ENCODE results near the gene POLR3E. TPM values are rescaled to one million over a fixed set of nuclear protein-coding genes. Genes with fewer than 3 reads are reported as not detected.
"Not testable (repeated sequence)": the region's sequence is repeated elsewhere in the genome, so short reads cannot be mapped to it uniquely, and the experiment has no call there.

The POLR3E gene
- total RNA-seq, 1 donor from 2014 or later, result 56.6 TPM

DNA sequence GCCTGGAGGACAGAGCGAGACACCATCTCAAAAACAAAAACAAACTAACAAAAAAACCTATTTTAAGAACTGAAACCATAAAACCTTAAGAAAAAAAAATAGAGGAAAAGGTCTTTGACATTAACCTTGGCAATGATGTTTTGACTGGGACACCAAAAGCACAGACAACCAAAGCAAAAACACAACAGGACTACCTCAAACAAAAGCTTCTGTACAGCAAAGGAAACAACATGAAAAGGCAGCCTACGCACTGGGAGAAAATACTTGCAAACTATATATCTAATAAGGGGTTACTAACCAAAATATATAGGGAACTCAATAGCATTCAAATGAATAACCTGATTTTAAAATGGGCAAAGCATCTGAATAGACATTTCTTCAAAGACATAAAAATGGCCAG, 44.9 kb downstream of the POLR3E start:
- H3K27ac Mint-ChIP-seq, result no peak overlapping the region
- H3K36me3 Mint-ChIP-seq, result peaks cover 29% of the 10 kb centered on the region
- peaks cover 13% of the 10 kb centered on the region for H3K9me3 Mint-ChIP-seq
- no peak overlapping the region for H3K4me3 Mint-ChIP-seq
- no peak for DNase-seq (ENCODE audit: extremely low spot score, unreplicated experiment)
- H3K27me3 Mint-ChIP-seq, result no peaks in the 10 kb centered on the region
- H3K4me1 Mint-ChIP-seq (ENCODE audit: unreplicated experiment), result no peaks in the 10 kb centered on the region
- TF ChIP-seq, protein P1, sequence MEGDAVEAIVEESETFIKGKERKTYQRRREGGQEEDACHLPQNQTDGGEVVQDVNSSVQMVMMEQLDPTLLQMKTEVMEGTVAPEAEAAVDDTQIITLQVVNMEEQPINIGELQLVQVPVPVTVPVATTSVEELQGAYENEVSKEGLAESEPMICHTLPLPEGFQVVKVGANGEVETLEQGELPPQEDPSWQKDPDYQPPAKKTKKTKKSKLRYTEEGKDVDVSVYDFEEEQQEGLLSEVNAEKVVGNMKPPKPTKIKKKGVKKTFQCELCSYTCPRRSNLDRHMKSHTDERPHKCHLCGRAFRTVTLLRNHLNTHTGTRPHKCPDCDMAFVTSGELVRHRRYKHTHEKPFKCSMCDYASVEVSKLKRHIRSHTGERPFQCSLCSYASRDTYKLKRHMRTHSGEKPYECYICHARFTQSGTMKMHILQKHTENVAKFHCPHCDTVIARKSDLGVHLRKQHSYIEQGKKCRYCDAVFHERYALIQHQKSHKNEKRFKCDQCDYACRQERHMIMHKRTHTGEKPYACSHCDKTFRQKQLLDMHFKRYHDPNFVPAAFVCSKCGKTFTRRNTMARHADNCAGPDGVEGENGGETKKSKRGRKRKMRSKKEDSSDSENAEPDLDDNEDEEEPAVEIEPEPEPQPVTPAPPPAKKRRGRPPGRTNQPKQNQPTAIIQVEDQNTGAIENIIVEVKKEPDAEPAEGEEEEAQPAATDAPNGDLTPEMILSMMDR (conservative IDR thresholded peaks at IDR 0.05), result no peak

DNA sequence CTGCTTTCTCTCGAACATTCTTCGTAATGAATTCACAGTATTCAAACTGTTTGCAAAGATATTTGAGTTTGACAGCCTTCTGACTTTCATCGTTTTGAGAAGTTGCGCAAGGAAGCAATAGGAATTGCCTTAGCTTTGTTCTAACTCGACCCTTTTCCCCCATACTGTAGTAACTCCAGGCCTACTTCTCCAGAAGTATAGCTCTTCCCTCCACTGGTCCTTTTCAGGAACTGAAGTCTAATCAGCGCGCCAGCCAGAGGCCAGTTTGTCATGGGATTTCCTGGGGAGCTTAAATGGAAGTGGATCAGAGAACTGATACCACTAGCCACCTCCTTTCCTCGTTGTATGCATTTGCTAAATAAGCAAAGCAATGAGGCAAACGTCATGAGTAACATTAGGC, 49.3 kb downstream of the POLR3E start:
- Mint-ChIP-seq H3K4me1 (ENCODE audit: unreplicated experiment) (no peaks in the 10 kb centered on the region), H3K27me3 (no peaks in the 10 kb centered on the region), H3K4me3 (no peak overlapping the region), H3K27ac (no peak overlapping the region), H3K9me3 (no peaks in the 10 kb centered on the region), H3K36me3 (peaks cover 28% of the 10 kb centered on the region)
- DNase-seq (ENCODE audit: extremely low spot score, unreplicated experiment), result no peak
- TF ChIP-seq, protein P1 (conservative IDR thresholded peaks at IDR 0.05), result no peak

DNA sequence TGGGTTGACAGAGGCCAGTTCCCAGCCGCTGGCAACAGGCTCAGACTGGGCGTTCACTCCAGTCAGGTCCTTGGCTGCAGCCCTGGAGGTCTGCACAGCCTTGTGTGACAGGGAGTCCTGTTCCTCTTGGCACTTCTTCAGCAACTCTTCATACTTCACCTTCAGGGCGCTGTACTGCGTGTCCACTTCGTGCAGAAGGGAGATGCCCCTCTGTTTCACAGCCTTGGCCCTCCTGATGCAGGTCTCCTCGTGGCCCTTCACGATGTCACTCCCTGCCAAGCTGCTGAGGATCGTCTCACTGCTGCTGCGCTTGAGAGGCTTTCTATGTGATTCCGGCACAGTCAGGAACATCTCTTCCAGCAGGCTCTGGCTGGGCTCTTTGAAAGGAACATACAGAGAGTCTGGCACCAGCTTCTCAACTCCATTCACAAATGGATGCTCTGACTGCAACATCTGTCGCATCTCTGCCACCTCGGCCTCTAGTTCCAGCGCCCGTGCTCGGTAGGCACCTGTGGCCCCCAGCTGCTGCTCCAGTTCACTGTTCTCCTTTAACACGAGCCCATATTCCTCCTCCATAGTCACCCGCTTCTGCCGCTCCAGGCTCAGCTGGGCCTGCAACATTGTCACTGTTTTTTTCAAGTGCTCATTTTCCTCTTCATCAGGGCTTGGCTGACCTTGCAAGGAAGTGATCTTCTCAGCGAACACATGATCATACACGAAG, 50.1 kb downstream of the POLR3E start:
- Mint-ChIP-seq H3K4me3 (no peak overlapping the region), H3K9me3 (no peaks in the 10 kb centered on the region), H3K4me1 (ENCODE audit: unreplicated experiment) (no peaks in the 10 kb centered on the region), H3K27ac (no peak overlapping the region), H3K27me3 (no peaks in the 10 kb centered on the region), H3K36me3 (peaks cover 30% of the 10 kb centered on the region)
- TF ChIP-seq, protein P1 (conservative IDR thresholded peaks at IDR 0.05), result no peak
- DNase-seq (ENCODE audit: extremely low spot score, unreplicated experiment), result no peak

DNA sequence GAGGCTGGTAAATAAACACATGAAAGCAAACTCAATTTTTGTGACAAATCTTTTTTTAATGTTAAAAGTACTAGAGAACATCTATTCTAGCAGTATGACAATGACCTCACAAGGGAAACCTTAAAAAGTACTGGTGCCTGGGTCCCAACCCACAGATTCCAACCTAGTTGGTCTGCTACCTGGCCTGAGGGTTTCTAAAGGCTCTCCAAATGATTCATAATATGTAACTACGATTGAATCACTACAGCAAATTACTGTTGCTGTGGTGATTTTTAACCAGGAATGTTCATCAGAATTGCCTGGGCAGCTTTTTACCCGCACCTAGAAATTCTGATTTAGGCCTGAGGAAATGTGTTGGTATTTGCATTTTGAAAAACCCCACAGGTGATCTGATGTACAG, 51.1 kb downstream of the POLR3E start:
- DNase-seq (ENCODE audit: extremely low spot score, unreplicated experiment), result no peak
- Mint-ChIP-seq H3K27ac (no peak overlapping the region), H3K9me3 (no peaks in the 10 kb centered on the region), H3K27me3 (no peaks in the 10 kb centered on the region), H3K4me3 (no peak overlapping the region), H3K4me1 (ENCODE audit: unreplicated experiment) (no peaks in the 10 kb centered on the region), H3K36me3 (peaks cover 30% of the 10 kb centered on the region)
- TF ChIP-seq, protein P1 (conservative IDR thresholded peaks at IDR 0.05), result no peak

DNA sequence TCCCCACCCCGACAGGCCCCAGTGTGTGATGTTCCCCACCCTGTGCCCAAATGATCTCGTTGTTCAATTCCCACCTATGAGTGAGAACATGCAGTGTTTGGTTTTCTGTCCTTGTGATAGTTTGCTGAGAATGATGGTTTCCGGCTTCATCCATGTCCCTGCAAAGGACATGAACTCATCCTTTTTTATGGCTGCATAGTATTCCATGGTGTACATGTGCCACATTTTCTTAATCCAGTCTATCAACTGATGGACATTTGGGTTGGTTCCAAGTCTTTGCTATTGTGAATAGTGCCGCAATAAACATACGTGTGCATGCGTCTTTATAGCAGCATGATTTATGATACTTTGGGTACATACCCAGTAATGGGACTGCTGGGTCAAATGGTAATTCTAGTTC, 53.8 kb downstream of the POLR3E start:
- DNase-seq (ENCODE audit: extremely low spot score, unreplicated experiment); H3K27me3 Mint-ChIP-seq; H3K4me1 Mint-ChIP-seq (ENCODE audit: unreplicated experiment); H3K9me3 Mint-ChIP-seq; H3K4me3 Mint-ChIP-seq; H3K27ac Mint-ChIP-seq: not testable (repeated sequence)
- H3K36me3 Mint-ChIP-seq, result peaks cover 27% of the 10 kb centered on the region

DNA sequence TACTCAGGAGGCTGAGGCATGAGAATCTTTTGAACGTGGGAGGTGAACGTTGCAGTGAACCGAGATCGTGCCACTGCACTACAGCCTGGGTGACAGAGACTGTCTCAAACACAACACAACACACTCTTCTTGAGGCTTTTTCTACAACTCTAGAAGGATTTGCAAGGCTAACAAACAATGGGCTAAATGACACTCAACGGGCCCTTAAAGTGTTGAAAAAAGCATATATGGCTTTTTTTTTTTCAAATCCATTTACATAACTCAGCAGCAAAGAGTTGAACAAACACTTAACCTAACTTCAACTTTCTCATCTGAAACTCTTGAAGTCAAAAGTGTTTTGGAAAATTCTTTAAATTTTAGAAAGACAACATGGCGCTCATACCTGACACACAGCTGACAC, 54.9 kb downstream of the POLR3E start:
- Mint-ChIP-seq H3K9me3 (no peaks in the 10 kb centered on the region), H3K4me1 (ENCODE audit: unreplicated experiment) (peaks cover 10% of the 10 kb centered on the region), H3K36me3 (peaks cover 21% of the 10 kb centered on the region), H3K4me3 (no peak overlapping the region), H3K27me3 (no peaks in the 10 kb centered on the region), H3K27ac (no peak overlapping the region)
- DNase-seq (ENCODE audit: extremely low spot score, unreplicated experiment), result no peak
- TF ChIP-seq, protein P1 (conservative IDR thresholded peaks at IDR 0.05), result no peak
